ENCODE results near the gene KRT39.
A peak's percentile ranks its signal among the peaks of the same experiment; 100 is the strongest.
"Not testable (repeated sequence)": the region's sequence is repeated elsewhere in the genome, so short reads cannot be mapped to it uniquely, and the experiment has no call there.

Gene KRT39

GRCh38 chr17:40966848-40967247, at the start of gene KRT39:
TSS of gene KRT39 (minus strand) at chr17:40966948. CDS start at chr17:40966856, 92 bp downstream.
- no peak for DNase-seq (ENCODE audit: low spot score)

DNA sequence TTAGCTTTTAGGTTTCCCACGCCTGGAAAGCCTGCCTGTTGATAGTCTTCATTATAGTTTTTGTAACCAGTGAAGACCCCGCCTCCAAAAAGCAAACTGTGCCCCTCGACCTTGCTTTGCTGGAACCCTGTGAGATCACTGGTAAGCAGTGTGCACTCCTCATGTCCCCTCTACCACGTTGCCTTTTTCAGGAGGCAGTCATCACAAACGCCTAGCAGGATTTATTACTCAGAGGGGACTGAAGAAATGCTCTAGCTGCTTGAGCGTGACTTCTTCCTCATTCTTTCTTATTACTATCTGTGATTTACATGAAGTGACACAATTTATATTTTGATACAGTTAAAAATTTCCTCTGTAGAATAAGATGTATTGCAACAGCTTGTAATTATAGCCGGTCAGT, 48.7 kb upstream of the KRT39 start:
- no peak for DNase-seq (ENCODE audit: low spot score)

DNA sequence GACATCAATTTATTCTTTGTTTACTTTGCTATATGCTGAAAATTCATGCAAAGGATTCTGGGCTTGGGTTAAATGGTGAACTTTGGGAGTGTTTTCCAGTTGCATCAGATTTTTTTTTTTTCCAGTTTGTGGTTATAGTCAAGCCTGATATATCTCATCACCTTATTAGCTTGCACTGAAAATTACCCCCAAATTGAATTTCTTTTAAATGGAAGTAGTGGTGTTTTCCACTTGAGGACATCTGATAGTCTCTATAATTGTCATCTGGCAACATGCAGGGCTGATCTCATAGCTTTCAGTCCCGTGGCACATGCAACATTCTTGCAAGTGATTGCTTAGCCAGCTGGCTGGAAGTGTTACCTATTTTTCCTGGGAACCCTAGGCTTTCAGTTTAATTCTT, 46.9 kb upstream of the KRT39 start:
- no peak for DNase-seq (ENCODE audit: low spot score)

DNA sequence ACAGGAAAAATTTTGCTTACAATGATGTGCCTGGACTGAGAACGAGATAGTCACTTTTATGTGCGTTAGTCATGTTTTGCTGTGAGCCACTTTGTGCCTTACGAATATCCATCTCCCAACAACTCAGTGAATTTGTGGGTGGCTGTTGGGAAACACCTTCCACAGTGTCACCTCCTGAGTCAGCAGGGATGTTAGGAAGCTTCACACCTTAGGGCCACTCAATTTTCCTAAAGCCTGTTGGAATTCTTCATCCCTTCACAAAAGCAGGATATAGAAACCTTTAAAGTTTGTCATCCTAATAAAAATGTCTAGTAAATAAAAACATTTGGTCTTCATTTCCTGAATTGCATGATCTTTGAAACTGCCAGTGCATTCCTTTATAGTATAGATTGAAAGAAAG, 46.4 kb upstream of the KRT39 start:
- peak; percentile 18 for DNase-seq (ENCODE audit: low spot score)

- DNase-seq (ENCODE audit: low spot score): no peak
Observed at GRCh38 chr17:41012326-41013120, 45.8 kb upstream of the KRT39 start.

- no peak for DNase-seq (ENCODE audit: low spot score)
Observed at GRCh38 chr17:41010441-41010840, 43.7 kb upstream of the KRT39 start.

DNA sequence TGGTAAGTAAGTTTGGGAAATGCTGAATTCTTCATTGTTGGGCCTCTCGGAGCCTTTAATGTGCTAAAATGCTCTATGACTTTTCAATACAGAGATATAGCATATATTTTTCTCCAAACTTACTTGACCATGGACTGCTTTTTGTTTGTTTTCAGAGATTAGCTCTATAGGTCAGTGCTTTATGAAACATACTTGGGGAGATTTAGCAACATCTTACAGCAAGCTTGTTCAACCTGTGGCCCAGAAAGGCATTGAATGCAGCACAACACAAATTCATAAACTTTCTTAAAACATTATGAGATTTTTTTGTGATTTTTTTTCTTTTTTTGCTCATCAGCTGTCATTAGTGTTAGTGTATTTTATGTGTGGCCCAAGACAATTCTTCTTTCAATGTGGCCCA, 43.2 kb upstream of the KRT39 start:
- no peak for DNase-seq (ENCODE audit: low spot score)

DNA sequence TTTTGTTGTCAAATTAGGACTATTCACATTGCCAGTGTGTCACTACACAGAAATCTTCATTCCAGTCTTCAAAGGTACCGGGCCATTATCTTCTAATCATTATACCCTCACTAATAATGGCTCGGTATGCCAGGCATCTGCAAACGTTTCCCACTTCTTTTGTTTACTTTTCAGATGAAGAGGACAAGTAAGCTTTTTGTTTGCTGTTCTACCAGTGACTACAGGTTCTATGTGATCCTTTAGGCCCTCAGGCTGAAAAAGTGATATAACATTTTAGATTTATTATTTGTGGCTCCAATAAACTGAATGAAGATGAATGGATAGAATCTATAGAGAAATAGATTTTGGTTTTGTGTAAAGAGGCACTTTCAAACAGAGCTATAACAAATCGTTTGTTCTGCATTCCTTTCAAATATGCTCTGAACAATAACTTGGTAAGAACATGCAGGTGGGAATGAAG, 42.6 kb upstream of the KRT39 start:
- no peak for DNase-seq (ENCODE audit: low spot score)

DNA sequence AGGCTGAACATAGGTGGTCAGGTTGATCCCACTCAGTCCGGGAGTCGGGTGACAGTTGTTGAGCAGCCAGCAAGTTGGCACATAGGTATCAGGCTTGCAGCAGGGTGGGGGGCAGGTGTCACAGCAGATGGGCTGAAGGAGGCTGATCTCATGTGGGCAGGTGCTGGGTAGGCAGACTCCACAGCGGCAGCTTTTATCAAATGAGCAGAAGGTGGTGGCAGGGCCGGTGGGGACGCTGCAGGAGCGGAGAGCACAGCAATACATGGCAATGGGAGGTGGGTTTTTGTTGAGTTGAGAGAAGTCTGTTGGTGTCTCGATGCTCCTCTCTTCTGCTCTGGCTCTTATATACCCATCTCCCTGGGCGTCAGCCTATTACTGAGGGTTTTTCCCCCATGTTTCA, 42.1 kb upstream of the KRT39 start, which contains the start of gene KRTAP3-1:
Gene KRTAP3-1 (minus strand): TSS at position 318 of the 400 bp plus-strand sequence. CDS start 54 bp downstream, at position 264.
- no peak for DNase-seq (ENCODE audit: low spot score)

- DNase-seq (ENCODE audit: low spot score): no peak
Observed at GRCh38 chr17:41004397-41004796, 37.6 kb upstream of the KRT39 start.

- no peak for DNase-seq (ENCODE audit: low spot score)
Observed at GRCh38 chr17:41003926-41004325, 37.2 kb upstream of the KRT39 start.

GRCh38 chr17:41002814-41003213, 36.1 kb upstream of the KRT39 start:
- DNase-seq (ENCODE audit: low spot score): peak; percentile 58

DNA sequence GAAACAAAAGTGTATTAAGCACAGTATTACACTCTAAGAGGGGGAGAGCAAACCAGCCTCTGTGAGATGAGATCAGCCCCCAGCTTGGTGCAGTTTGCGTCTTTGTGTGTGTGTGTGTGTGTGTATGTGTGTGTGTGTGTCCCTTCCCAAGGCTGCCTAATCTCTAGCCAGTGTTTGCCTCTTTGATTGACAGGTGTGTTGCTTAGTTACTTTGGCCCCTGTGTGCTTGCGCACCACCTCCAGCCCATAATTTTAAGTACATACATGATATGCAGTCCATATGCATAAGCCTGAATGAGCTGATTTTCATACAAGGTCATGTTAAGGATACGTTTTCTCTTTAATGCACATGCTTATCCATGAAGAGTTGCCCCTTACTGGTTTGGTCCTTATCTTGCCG, 35.0 kb upstream of the KRT39 start:
- no peak for DNase-seq (ENCODE audit: low spot score)

DNA sequence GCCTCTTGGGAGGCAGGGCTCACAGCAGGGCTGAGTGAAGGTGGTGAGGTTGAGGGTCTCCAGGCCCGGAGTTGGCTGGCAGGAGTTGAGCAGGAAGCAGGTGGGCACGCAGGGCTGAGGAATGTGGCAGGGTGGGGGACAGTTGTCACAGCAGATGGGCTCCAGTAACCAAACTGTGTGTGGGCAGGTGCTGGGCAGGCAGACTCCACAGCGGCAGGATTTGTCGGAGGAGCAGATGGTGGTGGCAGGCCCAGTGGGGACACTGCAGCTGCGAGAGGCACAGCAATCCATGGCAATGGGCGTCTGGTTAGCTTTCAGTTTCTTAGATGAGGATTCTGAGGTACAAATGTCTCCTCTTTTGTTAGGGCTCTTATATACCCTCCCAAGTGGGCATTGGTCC, 32.8 kb upstream of the KRT39 start, which contains the start of gene KRTAP3-2:
Gene KRTAP3-2 (minus strand): TSS at position 344 of the 400 bp plus-strand sequence. CDS start 53 bp downstream, at position 291.
- DNase-seq (ENCODE audit: low spot score): not testable (repeated sequence)

- DNase-seq (ENCODE audit: low spot score): no peak
Observed at GRCh38 chr17:40997361-40997760, 30.6 kb upstream of the KRT39 start.

DNA sequence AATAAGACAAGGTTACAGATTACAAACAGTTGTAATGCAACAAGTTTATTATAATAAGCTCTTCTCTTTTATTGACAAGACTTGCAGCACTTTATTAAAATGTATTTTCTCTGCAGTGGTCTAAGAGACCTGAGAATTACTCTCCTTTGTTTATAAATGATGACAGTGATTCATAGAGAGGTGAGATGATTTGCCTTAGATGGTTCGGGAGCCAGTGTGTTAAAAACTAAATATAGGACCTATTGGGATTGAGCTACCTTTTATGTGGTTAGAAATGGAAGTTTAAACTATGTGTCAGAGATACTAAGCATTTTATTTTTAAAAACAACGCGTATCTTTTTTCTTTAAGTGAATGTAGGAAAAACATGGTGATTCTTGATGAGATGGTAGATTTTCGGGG, 30.1 kb upstream of the KRT39 start:
- no peak for DNase-seq (ENCODE audit: low spot score)

DNA sequence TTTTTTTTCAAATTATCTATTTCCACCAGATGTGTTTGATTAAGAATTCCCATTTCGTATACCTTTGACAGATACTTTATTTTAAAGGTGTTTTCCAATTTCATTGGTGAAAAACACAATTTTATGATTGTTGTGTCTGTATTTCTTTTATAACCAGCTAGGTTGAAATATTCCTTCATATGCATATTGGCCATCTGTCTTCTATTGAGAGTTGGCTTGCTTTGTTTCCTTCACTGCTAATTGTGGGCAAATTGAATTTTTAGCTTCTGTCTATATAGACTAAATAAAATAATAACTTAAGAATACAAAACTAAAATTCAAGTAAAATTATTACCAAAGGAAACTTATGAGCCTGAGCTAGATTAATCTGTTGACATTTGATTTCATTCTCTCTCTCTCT, 28.4 kb upstream of the KRT39 start:
- DNase-seq (ENCODE audit: low spot score): no peak

- no peak for DNase-seq (ENCODE audit: low spot score)
Observed at GRCh38 chr17:40993839-40994238, 27.1 kb upstream of the KRT39 start, which contains the start of gene KRTAP3-3. TSS of gene KRTAP3-3 (minus strand) at chr17:40994164. CDS start at chr17:40994097, 67 bp downstream.

DNA sequence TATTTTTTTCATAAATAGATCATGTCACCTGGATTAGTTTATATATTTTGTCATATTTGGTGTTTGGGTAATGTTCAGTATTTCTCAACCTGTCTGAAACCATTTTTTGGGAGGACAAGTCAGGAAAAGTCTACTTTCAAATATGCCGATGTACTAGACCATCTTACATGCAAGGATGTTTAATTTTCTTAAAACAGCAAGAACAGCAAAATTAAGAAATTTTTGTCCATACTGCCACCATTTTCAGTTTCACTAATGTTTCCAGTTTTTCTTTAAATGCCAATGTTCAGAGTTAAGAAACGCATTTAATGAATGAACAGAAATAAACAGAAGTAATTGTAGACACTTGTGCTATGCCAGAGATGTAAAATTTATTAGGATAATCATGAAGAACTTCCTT, 26.3 kb upstream of the KRT39 start:
- DNase-seq (ENCODE audit: low spot score): no peak

DNA sequence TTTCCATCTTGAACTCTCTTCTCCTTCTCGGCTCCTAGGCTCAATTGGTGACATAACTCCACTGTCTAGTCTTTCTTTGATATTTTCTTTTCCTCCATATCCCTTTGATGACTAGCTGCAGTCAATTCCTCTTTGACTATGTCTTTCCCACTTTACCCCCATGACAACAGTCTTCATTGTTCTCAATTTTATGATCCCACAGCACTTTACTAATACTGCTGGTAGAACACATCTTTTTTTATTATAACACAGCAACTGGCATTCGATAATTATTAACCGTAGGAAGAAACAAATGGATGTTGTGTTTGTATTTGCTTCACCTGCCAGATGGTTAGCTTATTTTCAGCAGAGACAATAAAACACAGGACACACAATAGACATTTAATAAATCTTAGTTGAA, 25.9 kb upstream of the KRT39 start:
- no peak for DNase-seq (ENCODE audit: low spot score)

- DNase-seq (ENCODE audit: low spot score): no peak
Observed at GRCh38 chr17:40986920-40987319, 20.2 kb upstream of the KRT39 start.

GRCh38 chr17:40984226-40984625, 17.5 kb upstream of the KRT39 start, which contains the start of gene KRT40:
TSS of gene KRT40 (minus strand) at chr17:40984326. CDS start at chr17:40984273, 53 bp downstream.
- no peak for DNase-seq (ENCODE audit: low spot score)

- DNase-seq (ENCODE audit: low spot score): no peak
Observed at GRCh38 chr17:40981115-40981514, 14.4 kb upstream of the KRT39 start.

GRCh38 chr17:40980596-40980995, 13.8 kb upstream of the KRT39 start:
- DNase-seq (ENCODE audit: low spot score): no peak

Data from RKO (cell line).